Urinary bladder (tissue), 4 donors: Measurements from ENCODE around the gene ERGIC2. TPM values are rescaled to one million over a fixed set of nuclear protein-coding genes. Genes with fewer than 3 reads are reported as not detected.

Experiments
- DNase-seq: peaks from one replicate; pipeline ENCODE4 v3.0.0-alpha.2; 2015; ENCODE audit errors: extremely low spot score
- H3K27ac ChIP-seq: one replicate; pipeline ENCODE4 v1.5.1; 2013; ENCODE audit warnings: low read depth, mild to moderate bottlenecking, moderate library complexity
- H3K36me3 ChIP-seq: one replicate; pipeline ENCODE4 v1.6.1; 2013; ENCODE audit warnings: mild to moderate bottlenecking, moderate library complexity; ENCODE audit not compliant: insufficient read depth
- H3K4me1 ChIP-seq: one replicate; pipeline ENCODE4 v1.6.1; 2013; ENCODE audit warnings: mild to moderate bottlenecking, moderate library complexity; ENCODE audit not compliant: insufficient read depth
- H3K4me3 ChIP-seq: one replicate; pipeline ENCODE4 v1.5.1; 2013; ENCODE audit warnings: low read depth, low read length
- WGBS: extraction: QIAGEN DNeasy Blood & Tissue Kit; methylation state at CpG from one replicate; pipeline ENCODE4 v1.1.7; 2013; 5-methylcytosine and 5-hydroxymethylcytosine counted together
- polyA plus RNA-seq: library from polyadenylated mRNA; stranded (reverse); fragments of 200-250 nt; gene quantifications from one replicate; pipeline ENCODE4 v1.2.3, GENCODE V29; 2013
- total RNA-seq: library from RNA; depleted of rRNA; stranded (reverse); fragments of >200 nt; gene quantifications from one replicate; pipeline ENCODE4 v1.2.3, GENCODE V29; 2014
- donor health status: healthy with polysubstance abuse.
- donor health status: healthy.

The ERGIC2 gene
- total and polyA plus RNA-seq, 2 donors = 54.5 to 93.9 TPM

DNA sequence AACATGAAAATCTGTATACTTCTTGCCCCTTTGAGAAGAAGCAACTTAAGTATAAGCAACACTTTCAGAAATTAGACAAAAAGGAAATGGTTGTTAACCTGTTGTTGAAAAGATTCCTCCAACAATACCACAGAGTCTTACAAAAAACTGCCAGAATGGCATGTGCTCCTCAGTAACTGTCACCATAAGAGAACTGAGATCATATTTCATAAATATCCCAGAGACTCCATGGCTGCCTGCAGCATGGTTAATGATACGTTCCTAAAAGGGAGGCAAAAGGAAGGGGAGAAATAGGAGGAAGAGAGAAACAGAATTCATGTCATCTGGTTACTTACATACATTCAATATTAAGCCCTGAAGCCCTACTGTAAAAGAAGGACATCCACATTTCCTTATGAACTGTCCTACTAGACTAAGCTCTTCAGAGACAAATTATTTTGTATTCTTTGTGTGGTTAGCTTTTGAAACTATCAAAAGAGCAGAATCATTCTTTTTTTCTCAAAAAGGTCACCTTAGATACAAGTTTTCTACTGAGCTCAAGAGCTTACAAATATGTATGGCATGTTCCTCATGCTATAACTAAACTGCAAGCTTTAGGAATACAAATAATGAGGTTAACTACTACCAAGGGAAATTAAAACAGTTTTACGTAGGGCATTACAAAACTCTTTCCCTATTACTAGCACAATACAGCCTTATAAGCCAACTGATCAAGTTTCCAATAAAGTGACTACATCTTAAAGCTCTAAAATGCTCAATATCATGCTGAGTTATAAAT is 37.8 kb downstream of the ERGIC2 start:
- Histone ChIP-seq H3K4me1 (no peaks in the 10 kb centered on the region), H3K4me3 (no peak overlapping the region), H3K36me3 (no peaks in the 10 kb centered on the region), H3K27ac (no peak overlapping the region)
- DNase-seq = no peak
- 87% methylated on average over 2 of the region's 2 CpGs for WGBS

DNA sequence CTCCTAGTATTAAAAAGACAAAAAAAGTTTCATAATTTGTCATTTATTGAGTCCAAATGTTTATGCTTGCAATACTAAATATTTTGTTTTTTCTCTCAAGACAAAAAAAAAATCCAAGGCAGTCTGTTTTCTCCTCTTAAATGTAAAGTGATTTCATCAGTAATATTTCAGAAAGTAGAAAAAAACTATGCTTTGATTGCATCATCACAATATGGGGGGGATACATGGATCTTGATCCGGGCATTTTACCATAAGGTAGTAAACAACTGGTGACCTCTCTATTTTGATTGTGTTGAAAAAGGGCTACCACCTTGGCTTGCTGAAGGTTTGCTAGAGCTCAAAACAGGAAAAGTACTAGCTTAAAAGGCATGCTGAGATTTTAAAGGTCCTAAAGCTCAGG is 43.6 kb downstream of the ERGIC2 start:
- no peak overlapping the region for H3K4me3 ChIP-seq
- 83% methylated on average over 1 of the region's 1 CpG for WGBS
- no peak for DNase-seq

GRCh38 chr12:29334937-29335336 is 46.0 kb downstream of the ERGIC2 start:
- H3K4me1 ChIP-seq = no peaks in the 10 kb centered on the region
- 93% methylated on average over 2 of the region's 2 CpGs for WGBS
- no peak overlapping the region for H3K4me3 ChIP-seq
- H3K27ac ChIP-seq = no peak overlapping the region
- no peak for DNase-seq
- no peaks in the 10 kb centered on the region for H3K36me3 ChIP-seq

More for the DNA sequence above, 43.6 kb downstream of the ERGIC2 start:
- H3K27ac ChIP-seq = no peak overlapping the region
- H3K4me1 ChIP-seq = no peaks in the 10 kb centered on the region
- H3K36me3 ChIP-seq = no peaks in the 10 kb centered on the region

GRCh38 chr12:29333178-29333577 is 47.8 kb downstream of the ERGIC2 start:
- no peaks in the 10 kb centered on the region for H3K4me1 ChIP-seq
- WGBS = 0% methylated on average over 1 of the region's 1 CpG
- H3K4me3 ChIP-seq = no peak overlapping the region
- H3K36me3 ChIP-seq = no peaks in the 10 kb centered on the region
- DNase-seq = no peak
- H3K27ac ChIP-seq = no peak overlapping the region

DNA sequence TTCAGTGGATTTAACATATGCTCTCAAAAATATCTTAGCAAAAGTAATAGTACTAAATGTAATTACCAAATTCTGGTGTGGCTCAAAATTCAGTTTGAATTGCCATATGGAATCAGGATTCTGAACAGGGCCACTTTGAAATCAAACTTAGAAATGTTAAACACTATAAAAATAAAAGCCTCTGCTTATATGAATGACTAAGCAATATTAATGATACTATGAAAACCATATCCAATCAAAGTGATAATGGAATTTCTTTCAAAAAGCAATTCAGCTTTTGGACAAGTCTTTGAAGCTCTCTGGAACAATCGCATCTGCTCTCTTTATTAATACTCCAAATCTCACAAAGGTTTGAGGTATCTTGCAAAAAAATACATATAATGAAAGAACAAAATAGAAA is 51.6 kb downstream of the ERGIC2 start:
- H3K4me1 ChIP-seq = no peaks in the 10 kb centered on the region
- WGBS = 100% methylated on average over 1 of the region's 1 CpG
- DNase-seq = no peak
- no peak overlapping the region for H3K4me3 ChIP-seq
- no peaks in the 10 kb centered on the region for H3K36me3 ChIP-seq
- no peak overlapping the region for H3K27ac ChIP-seq

- WGBS = 87% methylated on average over 3 of the region's 3 CpGs
- H3K4me1 ChIP-seq = no peaks in the 10 kb centered on the region
- no peaks in the 10 kb centered on the region for H3K36me3 ChIP-seq
- H3K27ac ChIP-seq = no peak overlapping the region
- no peak for DNase-seq
- no peak overlapping the region for H3K4me3 ChIP-seq
Measured at GRCh38 chr12:29322157-29322556, 58.8 kb downstream of the ERGIC2 start.

- no peaks in the 10 kb centered on the region for H3K36me3 ChIP-seq
- H3K27ac ChIP-seq = no peak overlapping the region
- H3K4me3 ChIP-seq = no peak overlapping the region
- H3K4me1 ChIP-seq = no peaks in the 10 kb centered on the region
- WGBS = 74% methylated on average over 2 of the region's 2 CpGs
- no peak for DNase-seq
Measured at GRCh38 chr12:29320295-29321085, 60.5 kb downstream of the ERGIC2 start.

DNA sequence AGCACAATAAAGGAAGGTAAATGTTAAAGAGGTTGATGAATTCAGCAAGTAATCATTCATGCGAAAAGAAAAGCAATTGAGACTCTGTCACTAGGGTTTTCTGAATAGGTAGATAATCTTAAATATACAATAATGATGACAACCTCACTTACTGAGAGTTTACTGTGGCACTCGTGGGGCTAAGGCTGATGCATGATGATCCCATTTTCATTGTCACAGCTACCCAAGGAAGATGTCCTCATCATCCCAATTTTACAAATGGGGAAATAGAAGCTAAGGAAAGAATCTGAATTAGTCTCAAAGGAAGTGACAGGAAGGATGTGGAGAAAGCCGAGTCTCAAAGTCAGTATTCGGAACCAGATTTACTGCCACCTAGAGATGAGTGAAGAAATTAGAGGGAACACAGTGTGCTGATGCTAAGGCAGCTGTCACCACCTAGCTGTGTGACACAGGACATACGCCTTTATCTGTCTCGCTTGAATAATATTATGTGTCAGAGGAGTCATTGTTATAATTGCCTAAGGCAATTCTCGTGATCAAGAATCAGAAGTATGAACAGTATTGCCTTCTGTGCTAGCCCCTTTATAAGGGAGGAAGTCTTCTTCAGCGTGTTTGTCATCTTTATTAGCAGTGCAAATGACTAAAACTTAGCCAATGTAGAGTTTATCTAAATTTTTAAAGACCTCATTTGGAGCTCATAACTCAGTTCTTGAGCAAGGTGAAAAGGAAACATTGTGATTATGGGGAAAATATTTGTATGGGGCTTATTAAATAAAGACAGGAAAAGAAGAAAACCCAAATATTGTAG is 63.2 kb downstream of the ERGIC2 start:
- DNase-seq = peak; percentile 23
- no peaks in the 10 kb centered on the region for H3K36me3 ChIP-seq
- 37% methylated on average over 8 of the region's 8 CpGs for WGBS

GRCh38 chr12:29316752-29317151 is 64.2 kb downstream of the ERGIC2 start:
- H3K4me1 ChIP-seq = no peaks in the 10 kb centered on the region
- no peak overlapping the region for H3K27ac ChIP-seq
- peaks cover 1% of the 10 kb centered on the region for H3K36me3 ChIP-seq
- no peak for DNase-seq
- WGBS = 30% methylated on average over 4 of the region's 4 CpGs
- H3K4me3 ChIP-seq = no peak overlapping the region

More for the DNA sequence above, 63.2 kb downstream of the ERGIC2 start:
- Histone ChIP-seq H3K4me1 (no peaks in the 10 kb centered on the region), H3K27ac (peak overlapping the region; percentile 32), H3K4me3 (no peak overlapping the region)

GRCh38 chr12:29314416-29314815 is 66.6 kb downstream of the ERGIC2 start:
- H3K36me3 ChIP-seq = peaks cover 1% of the 10 kb centered on the region
- DNase-seq = no peak
- no peaks in the 10 kb centered on the region for H3K4me1 ChIP-seq
- WGBS = 47% methylated on average over 2 of the region's 2 CpGs
- H3K27ac ChIP-seq = no peak overlapping the region
- H3K4me3 ChIP-seq = no peak overlapping the region

DNA sequence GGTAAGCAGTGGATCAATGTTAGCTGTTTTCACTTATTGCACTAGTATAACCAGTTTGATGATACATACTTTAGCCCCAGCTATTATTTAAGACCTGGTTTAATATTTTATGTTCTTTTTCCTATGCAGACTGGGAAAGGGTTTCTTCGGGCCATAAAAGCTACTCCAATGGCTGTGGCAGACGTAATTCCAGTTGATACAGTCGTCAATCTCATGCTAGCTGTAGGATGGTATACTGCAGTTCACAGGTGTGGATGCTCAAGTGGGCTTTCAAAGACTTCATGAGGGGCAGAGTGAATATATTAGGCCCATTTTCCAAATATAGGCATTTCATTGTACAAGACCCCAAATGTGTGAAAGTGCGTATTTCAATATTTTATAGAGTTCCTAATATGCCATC is 70.1 kb downstream of the ERGIC2 start:
- no peaks in the 10 kb centered on the region for H3K4me1 ChIP-seq
- peaks cover 1% of the 10 kb centered on the region for H3K36me3 ChIP-seq
- no peak overlapping the region for H3K4me3 ChIP-seq
- DNase-seq = no peak
- no peak overlapping the region for H3K27ac ChIP-seq
- WGBS = 93% methylated on average over 4 of the region's 4 CpGs

- WGBS = 86% methylated on average over 4 of the region's 4 CpGs
- DNase-seq = no peak
- Histone ChIP-seq H3K4me3 (no peak overlapping the region), H3K27ac (no peak overlapping the region), H3K4me1 (no peaks in the 10 kb centered on the region), H3K36me3 (peaks cover 1% of the 10 kb centered on the region)
Measured at GRCh38 chr12:29309320-29309902, 71.6 kb downstream of the ERGIC2 start.

DNA sequence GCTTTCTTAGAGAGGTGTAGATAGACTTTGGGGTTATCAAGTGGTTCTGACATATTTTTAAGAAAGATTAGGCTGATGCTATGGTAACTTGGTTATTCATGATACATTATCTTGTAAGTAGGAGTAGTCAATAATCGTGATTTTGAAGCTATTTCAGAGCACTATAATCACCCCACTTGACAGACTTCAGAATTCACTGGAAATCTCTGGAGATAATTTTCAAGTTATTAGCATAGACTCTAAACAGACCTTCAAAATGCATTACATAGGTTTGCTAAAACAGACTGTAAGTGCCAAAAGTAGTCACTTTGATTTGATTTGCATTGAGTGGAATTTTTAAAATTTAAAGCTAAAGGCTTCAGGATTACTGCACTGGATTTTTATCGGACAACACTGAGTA is 74.3 kb downstream of the ERGIC2 start:
- no peak overlapping the region for H3K4me3 ChIP-seq
- H3K27ac ChIP-seq = no peak overlapping the region
- H3K36me3 ChIP-seq = no peaks in the 10 kb centered on the region
- no peak for DNase-seq
- WGBS = 68% methylated on average over 2 of the region's 2 CpGs
- no peaks in the 10 kb centered on the region for H3K4me1 ChIP-seq
